ENCODE measurements around the gene CLCA1.

Gene CLCA1

DNA sequence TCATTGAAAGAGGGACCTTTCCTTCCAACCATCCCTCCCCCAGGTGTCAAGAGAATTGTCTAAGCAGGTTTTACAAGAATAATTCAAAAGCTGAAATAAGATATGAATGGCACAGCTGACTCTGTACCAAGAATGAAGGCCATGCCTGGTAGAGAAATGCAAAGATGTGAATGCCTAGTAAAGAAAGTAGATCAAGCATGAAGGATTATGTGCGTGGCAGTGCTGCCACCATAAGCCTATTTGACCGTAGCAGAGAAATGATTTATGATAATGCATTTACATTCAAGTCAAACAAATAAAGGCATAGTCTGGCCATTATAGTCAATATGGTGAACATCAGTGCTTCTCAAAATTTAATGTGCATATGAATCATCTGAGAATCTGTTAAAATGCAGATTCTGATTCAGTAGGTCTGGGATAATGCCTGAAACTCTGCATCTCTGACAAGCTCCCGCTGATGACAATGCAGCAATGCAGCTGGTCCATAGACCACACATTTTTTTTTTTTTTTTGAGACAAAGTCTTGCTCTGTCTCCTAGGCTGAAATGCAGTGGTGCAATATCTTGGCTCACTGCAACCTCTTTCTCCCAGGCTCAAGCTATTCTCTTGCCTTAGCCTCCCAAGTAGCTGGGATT, 61.6 kb downstream of the CLCA1 start:
- no peak overlapping the region for H3K4me3 ChIP-seq (ENCODE audit: low read length)
- TF ChIP-seq ZNF274 (IDR thresholded peaks at IDR 0.05; ENCODE audit: low read depth, low read length): no peak

GRCh38 chr1:86537928-86538695, 69.4 kb downstream of the CLCA1 start:
- no peak overlapping the region for H3K4me3 ChIP-seq (ENCODE audit: low read length)
- TF ChIP-seq ZNF274 (IDR thresholded peaks at IDR 0.05; ENCODE audit: low read depth, low read length): no peak

DNA sequence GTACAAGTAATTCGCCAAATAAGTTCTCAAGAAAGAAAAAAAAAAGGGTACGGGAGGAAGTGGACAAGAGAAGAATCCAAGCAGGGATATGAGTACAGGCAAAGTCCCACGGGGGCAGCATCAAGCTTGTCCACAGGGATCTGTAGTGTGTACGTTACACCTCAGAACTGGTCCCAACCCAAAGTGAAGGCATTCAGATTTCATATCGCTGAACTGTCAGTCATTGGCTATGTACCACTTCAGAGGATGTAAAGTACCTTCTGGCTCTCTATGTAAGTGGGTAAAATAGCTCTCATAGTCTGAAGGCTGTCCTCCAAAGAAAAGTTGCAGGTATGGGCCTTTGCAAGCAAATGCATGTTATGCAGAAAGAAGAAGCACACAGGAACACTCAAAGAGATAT, 70.0 kb downstream of the CLCA1 start:
- no peak overlapping the region for H3K4me3 ChIP-seq (ENCODE audit: low read length)
- no peak for TF ChIP-seq ZNF274 (IDR thresholded peaks at IDR 0.05; ENCODE audit: low read depth, low read length)

DNA sequence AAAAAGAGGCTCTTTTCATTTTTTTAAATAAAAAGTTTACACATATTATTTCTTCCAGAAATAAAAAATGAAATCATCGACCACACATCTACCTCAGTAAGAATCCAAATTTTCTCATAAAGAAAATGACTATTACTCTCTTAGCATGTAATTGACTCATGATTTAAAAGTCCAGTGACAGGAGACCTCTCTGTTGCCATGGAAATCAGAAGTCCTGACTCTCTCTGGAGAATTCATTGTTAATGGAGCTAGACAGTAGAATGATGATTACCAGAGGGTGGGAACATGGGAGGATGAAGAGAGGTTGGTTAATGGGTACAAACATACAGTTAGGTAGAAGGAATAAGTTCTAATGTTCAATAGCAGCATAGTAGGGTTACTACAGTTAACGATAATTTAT, 73.1 kb downstream of the CLCA1 start:
- H3K4me3 ChIP-seq (ENCODE audit: low read length): no peak overlapping the region
- no peak for TF ChIP-seq ZNF274 (IDR thresholded peaks at IDR 0.05; ENCODE audit: low read depth, low read length)

DNA sequence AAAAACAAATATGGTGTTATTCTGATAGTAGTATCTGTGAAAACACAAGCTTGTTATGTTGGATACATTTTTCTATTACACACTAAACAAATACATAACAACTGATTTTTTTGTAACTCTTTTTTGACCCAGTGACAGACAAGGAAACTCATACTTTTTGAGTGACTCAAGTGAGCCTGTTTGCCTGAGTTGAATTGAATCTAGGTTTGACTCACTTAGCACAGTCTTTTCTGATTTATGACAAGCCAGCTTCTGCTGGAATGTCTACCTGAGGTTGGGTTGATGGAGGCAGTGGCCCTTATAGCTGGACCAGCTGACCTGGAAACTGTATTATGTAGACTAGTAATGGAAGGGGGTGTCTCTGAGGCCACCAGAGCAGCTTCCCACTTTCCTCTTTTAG, 73.9 kb downstream of the CLCA1 start:
- no peak for TF ChIP-seq ZNF274 (IDR thresholded peaks at IDR 0.05; ENCODE audit: low read depth, low read length)

DNA sequence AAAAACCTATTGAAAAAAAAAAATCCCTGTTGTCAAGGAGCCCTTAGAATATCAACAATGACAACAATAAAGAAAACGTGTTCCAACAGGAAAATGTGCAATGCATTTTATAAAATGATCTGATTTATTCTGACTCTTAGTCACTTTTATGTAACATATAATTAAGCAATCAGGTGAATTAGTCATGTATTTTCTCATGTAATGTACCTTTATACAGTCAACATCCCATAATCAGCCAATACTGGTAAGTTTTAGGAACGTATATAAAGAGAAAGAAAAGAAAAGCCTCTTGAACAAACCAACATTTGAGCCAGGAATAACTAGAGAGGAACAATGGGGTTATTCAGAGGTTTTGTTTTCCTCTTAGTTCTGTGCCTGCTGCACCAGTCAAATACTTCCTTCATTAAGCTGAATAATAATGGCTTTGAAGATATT, 78.1 kb downstream of the CLCA1 start, which contains the start of gene CLCA4:
CLCA4 (plus strand) TSS at position 292 of the 435 bp plus-strand sequence; CDS start at position 334, 42 bp downstream.
- TF ChIP-seq ZNF274 (IDR thresholded peaks at IDR 0.05; ENCODE audit: low read depth, low read length): no peak
- no peak within 1 kb of the TSS for H3K4me3 ChIP-seq (ENCODE audit: low read length)

More for the DNA sequence above, 73.9 kb downstream of the CLCA1 start:
- H3K4me3 ChIP-seq (ENCODE audit: low read length): no peak overlapping the region

DNA sequence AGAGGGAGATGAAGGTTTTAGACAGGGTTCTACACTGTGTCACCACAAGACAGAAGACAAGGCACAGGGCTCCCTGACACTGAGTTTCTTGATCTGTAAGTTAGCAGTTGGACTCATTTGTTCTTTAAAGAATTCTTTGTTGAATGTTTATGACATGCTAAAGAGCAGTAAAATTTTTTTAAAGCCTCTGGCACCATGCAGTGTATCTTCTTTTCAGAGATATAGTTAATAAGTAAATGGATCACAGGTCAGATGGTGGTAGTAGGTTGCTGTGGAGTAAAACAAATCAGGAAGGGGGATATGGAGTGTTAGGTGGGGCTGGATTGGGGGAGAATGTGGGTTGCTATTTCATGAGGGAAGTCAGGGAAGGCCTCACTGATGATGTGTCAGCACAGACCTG, 80.1 kb downstream of the CLCA1 start:
- H3K4me3 ChIP-seq (ENCODE audit: low read length): no peak overlapping the region
- no peak for TF ChIP-seq ZNF274 (IDR thresholded peaks at IDR 0.05; ENCODE audit: low read depth, low read length)

Data from GM08714 (cell line).